Stomach (tissue), 9 donors: ENCODE data around the gene DIPK1A. TPM values are rescaled to one million over a fixed set of nuclear protein-coding genes. Genes with fewer than 3 reads are reported as not detected.

Source experiments
- DNase-seq, 2 donors: peaks; one replicate each; pipeline versions ENCODE4 v3.0.0 to v3.0.0-alpha.2; 2013 to 2019
- H3K27ac ChIP-seq, 5 donors: fragments of 200-600 bp in 4 of 5; sonication (generic) in 4 of 5; one replicate each; pipeline ENCODE4 v1.5.1; 2013 to 2019; ENCODE audit warnings: mild to moderate bottlenecking in 1 of 5, moderate library complexity in 1 of 5
- H3K27me3 ChIP-seq, 3 donors: fragments of 200-600 bp; sonication (generic); one replicate each; pipeline ENCODE4 v1.5.1; 2017 to 2019; ENCODE audit warnings: mixed run types in 1 of 3
- H3K36me3 ChIP-seq, 4 donors: fragments of 200-600 bp; sonication (generic); 1 replicate in 3 of 4; 2 replicates in 1 of 4; pipeline ENCODE4 v1.5.1; 2016 to 2019
- H3K4me1 ChIP-seq, 4 donors: fragments of 200-600 bp; sonication (generic); one replicate each; pipeline ENCODE4 v1.5.1; 2016 to 2019
- H3K4me3 ChIP-seq, 4 donors: fragments of 200-600 bp; sonication (generic) in 3 of 4; one replicate each; pipeline ENCODE4 v1.5.1; 2016 to 2019; ENCODE audit warnings: mild to moderate bottlenecking in 1 of 4
- H3K9me3 ChIP-seq, 4 donors: fragments of 200-600 bp; sonication (generic); one replicate each; pipeline ENCODE4 v1.5.1; 2016 to 2019
- CTCF ChIP-seq, 7 experiments: fragments of 450-650 bp in 4 of 7; fragments of 200-600 bp in 3 of 7; sonication (generic) in 3 of 7; IDR thresholded peaks; one replicate each; pipeline ENCODE4 v1.5.1; 2016 to 2019; ENCODE audit warnings: antibody characterized with exemption in 7 of 7, control low read depth in 2 of 7, mild to moderate bottlenecking in 1 of 7
- EP300 ChIP-seq: sonication (generic); formaldehyde crosslinking; IDR thresholded peaks from one replicate; pipeline ENCODE4 v1.6.1; 2017; ENCODE audit warnings: antibody characterized with exemption
- POLR2A ChIP-seq, 4 donors: fragments of 450-650 bp; IDR thresholded peaks; one replicate each; pipeline ENCODE4 v1.6.1; 2016; ENCODE audit warnings: antibody characterized with exemption in 4 of 4, control low read depth in 2 of 4, mild to moderate bottlenecking in 1 of 4, moderate library complexity in 1 of 4
- POLR2AphosphoS5 ChIP-seq, 3 donors: sonication (generic); formaldehyde crosslinking; IDR thresholded peaks; one replicate each; pipeline ENCODE4 v1.6.1; 2016; ENCODE audit warnings: antibody characterized with exemption in 3 of 3
- WGBS, 5 donors: extraction: QIAGEN DNeasy Blood & Tissue Kit in 3 of 5; methylation state at CpG; one replicate each; pipeline versions ENCODE4 v1.1.5 to v1.1.7; 2013 to 2018; 5-methylcytosine and 5-hydroxymethylcytosine counted together
- intact Hi-C: fragments of 100-400 bp; cut with DNase I; formaldehyde crosslinking; loops from one replicate; pipeline ENCODE4 v1.15.1; 2023; ENCODE audit warnings: low total_unique reads
- polyA plus RNA-seq, 3 donors: library from polyadenylated mRNA; stranded (reverse); fragments of 200-250 nt; gene quantifications; one replicate each; pipeline ENCODE4 v1.2.3, GENCODE V29; 2013
- total RNA-seq, 5 donors: library from RNA; depleted of rRNA; stranded (reverse); fragments of >200 nt; gene quantifications; one replicate each; pipeline versions ENCODE4 v1.1.0 to v1.2.3, GENCODE V29; 2014 to 2016
- donor health status: healthy with polysubstance abuse.
- donor health status: Bipolar disorder and iron deficiency.
- donor health status: healthy.

DIPK1A gene
- total and polyA plus RNA-seq, 8 donors: 2.0 to 15.5 (median 5.0) TPM

DNA sequence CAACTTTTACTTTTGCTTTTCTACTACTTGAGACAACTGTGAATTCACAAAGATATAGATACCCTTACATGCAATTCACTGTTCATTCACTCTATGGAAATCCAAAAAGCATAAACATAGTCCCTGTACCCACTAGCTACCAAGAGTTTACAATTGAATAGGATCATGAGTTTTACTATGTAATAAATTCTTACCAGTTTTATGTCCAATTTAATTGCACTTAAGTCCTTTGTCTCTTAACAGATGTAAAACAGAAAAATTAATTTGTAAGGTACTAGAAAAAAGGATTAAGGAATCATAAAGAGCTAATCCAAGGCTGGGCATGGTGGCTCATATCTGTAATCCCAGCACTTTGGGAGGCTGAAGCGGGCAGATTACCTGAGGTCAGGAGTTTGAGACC lies 24.4 kb downstream of the DIPK1A start:
- WGBS, 5 donors: 94 to 100% (median 100%) methylated on average over 1 of the region's 1 CpG
- TF ChIP-seq POLR2AphosphoS5 (IDR thresholded peaks at IDR 0.05) (no peak), POLR2A (IDR thresholded peaks at IDR 0.05) (no peak), CTCF (IDR thresholded peaks at IDR 0.05) (no peak), EP300 (no peak)
- Histone ChIP-seq H3K27ac (no peak overlapping the region), H3K4me1 (peaks cover 6 to 44% (median 33%) of the 10 kb centered on the region in 4 donors), H3K36me3 (no peaks in the 10 kb centered on the region), H3K4me3 (no peak overlapping the region), H3K9me3 (no peaks in the 10 kb centered on the region), H3K27me3 (no peaks in the 10 kb centered on the region)
- intact Hi-C loops: no loop called here
- no peak for DNase-seq

GRCh38 chr1:92934395-92935378 lies 26.6 kb downstream of the DIPK1A start:
- peak; percentile 44 to 82 for DNase-seq
- intact Hi-C loops: no loop called here
- WGBS, 5 donors: 42 to 54% (median 50%) methylated on average over 5 of the region's 5 CpGs
- Histone ChIP-seq H3K9me3 (no peaks in the 10 kb centered on the region), H3K4me1 (peaks cover 6 to 45% (median 31%) of the 10 kb centered on the region in 4 donors), H3K27ac (peak overlapping the region in 3 of 5 donors; percentile 30 to 52 (median 46)), H3K36me3 (no peaks in the 10 kb centered on the region), H3K27me3 (no peaks in the 10 kb centered on the region), H3K4me3 (no peak overlapping the region)
- TF ChIP-seq POLR2AphosphoS5 (IDR thresholded peaks at IDR 0.05) (no peak), CTCF (IDR thresholded peaks at IDR 0.05) (no peak), POLR2A (IDR thresholded peaks at IDR 0.05) (no peak), EP300 (no peak)

GRCh38 chr1:92933459-92933858 lies 27.8 kb downstream of the DIPK1A start:
- WGBS, 5 donors: 14 to 28% (median 23%) methylated on average over 2 of the region's 2 CpGs
- H3K27me3 ChIP-seq: no peaks in the 10 kb centered on the region
- intact Hi-C loops: no loop called here
- no peak overlapping the region for H3K4me3 ChIP-seq
- peaks cover 12 to 49% (median 31%) of the 10 kb centered on the region in 4 donors for H3K4me1 ChIP-seq
- peak in 1 of 2 donors; percentile 12 for DNase-seq
- TF ChIP-seq CTCF (IDR thresholded peaks at IDR 0.05) (no peak), POLR2AphosphoS5 (IDR thresholded peaks at IDR 0.05) (no peak), EP300 (no peak), POLR2A (IDR thresholded peaks at IDR 0.05) (no peak)
- H3K27ac ChIP-seq: peak overlapping the region in 2 of 5 donors; percentile 30 to 46
- no peaks in the 10 kb centered on the region for H3K36me3 ChIP-seq
- no peaks in the 10 kb centered on the region for H3K9me3 ChIP-seq

GRCh38 chr1:92931691-92932090 lies 29.6 kb downstream of the DIPK1A start:
- Histone ChIP-seq H3K4me1 (peaks cover 12 to 39% (median 23%) of the 10 kb centered on the region in 4 donors), H3K27ac (no peak overlapping the region), H3K27me3 (no peaks in the 10 kb centered on the region), H3K9me3 (no peaks in the 10 kb centered on the region), H3K36me3 (no peaks in the 10 kb centered on the region), H3K4me3 (no peak overlapping the region)
- DNase-seq: no peak
- WGBS, 5 donors: 79 to 90% (median 87%) methylated on average over 4 of the region's 4 CpGs
- intact Hi-C loops: no loop called here
- TF ChIP-seq CTCF (IDR thresholded peaks at IDR 0.05) (no peak), POLR2AphosphoS5 (IDR thresholded peaks at IDR 0.05) (no peak), POLR2A (IDR thresholded peaks at IDR 0.05) (no peak), EP300 (no peak)
